Esophagus squamous epithelium (tissue), 4 donors: ENCODE results near the gene RGS5.

Experiments used
- POLR2A ChIP-seq, 4 donors: fragments of 450-650 bp; IDR thresholded peaks; one replicate each; pipeline ENCODE4 v1.6.1; 2017; ENCODE audit warnings: antibody characterized with exemption in 4 of 4, mild to moderate bottlenecking in 4 of 4, moderate library complexity in 3 of 4
- TF ChIP-seq, protein P1 (sequence below), 6 experiments: fragments of 450-650 bp in 4 of 6; fragments of 200-600 bp in 2 of 6; sonication (generic) in 2 of 6; IDR thresholded peaks; one replicate each; pipeline ENCODE4 v1.5.1; 2016 to 2019; ENCODE audit warnings: antibody characterized with exemption in 6 of 6, mild to moderate bottlenecking in 4 of 6, moderate library complexity in 4 of 6

DNA sequence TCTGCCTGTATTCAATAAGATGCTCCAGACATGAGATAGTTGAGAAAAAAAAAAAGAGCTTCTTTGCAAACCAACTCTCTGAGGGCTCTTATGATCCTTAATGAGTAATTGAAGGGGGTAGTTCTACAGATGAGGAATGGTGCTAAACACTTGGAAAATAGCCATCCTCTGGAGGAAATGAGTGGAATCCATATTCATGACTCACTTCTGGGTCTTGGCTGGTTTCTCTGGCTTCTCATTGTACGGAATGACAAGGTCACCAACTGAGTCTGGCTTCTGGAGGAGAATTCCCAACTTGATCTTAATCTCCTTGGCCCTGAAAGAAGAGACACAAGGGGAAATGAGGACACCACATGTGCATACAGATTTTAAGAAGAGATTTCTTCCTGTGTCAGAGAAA is 34.7 kb downstream of the RGS5 start:
- TF ChIP-seq, protein P1, sequence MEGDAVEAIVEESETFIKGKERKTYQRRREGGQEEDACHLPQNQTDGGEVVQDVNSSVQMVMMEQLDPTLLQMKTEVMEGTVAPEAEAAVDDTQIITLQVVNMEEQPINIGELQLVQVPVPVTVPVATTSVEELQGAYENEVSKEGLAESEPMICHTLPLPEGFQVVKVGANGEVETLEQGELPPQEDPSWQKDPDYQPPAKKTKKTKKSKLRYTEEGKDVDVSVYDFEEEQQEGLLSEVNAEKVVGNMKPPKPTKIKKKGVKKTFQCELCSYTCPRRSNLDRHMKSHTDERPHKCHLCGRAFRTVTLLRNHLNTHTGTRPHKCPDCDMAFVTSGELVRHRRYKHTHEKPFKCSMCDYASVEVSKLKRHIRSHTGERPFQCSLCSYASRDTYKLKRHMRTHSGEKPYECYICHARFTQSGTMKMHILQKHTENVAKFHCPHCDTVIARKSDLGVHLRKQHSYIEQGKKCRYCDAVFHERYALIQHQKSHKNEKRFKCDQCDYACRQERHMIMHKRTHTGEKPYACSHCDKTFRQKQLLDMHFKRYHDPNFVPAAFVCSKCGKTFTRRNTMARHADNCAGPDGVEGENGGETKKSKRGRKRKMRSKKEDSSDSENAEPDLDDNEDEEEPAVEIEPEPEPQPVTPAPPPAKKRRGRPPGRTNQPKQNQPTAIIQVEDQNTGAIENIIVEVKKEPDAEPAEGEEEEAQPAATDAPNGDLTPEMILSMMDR (IDR thresholded peaks at IDR 0.05), result no peak
- TF ChIP-seq POLR2A (IDR thresholded peaks at IDR 0.05), result no peak
